Measurements from ENCODE around the gene PTGR3. TPM values are rescaled to one million over a fixed set of nuclear protein-coding genes. Genes with fewer than 3 reads are reported as not detected.

Gene PTGR3
- total RNA-seq, 1 donor from 2014 or later: 19.3 TPM

DNA sequence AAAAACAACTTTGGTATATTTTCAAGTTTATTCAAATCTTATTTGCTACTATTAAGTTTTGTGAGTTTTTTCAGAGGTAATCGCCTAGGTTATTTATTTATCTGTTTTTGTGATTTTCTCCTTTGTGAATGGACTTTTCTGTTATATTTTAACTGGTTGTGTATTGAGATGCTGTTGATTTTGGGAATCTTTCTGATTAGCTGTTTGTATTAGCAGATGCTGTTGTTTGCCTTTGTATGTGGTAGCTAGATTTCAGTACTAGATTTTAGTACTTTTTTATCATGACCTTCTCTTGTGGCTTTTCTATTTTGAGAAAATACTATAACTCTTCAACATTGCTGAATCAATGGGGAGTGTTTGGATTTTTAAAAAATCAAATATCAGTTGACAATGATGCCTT lies 44.1 kb upstream of the PTGR3 start:
- Mint-ChIP-seq H3K36me3 (ENCODE audit: low read depth) (no peaks in the 10 kb centered on the region), H3K4me1 (peaks cover 11% of the 10 kb centered on the region), H3K27ac (no peak overlapping the region), H3K9me3 (no peaks in the 10 kb centered on the region), H3K27me3 (no peaks in the 10 kb centered on the region), H3K4me3 (no peak overlapping the region)
- DNase-seq (no peak), ATAC-seq (ENCODE audit: low read depth) (no peak)
- CTCF ChIA-PET: no interaction called here
- intact Hi-C loops (cut with micrococcal nuclease): no loop called here
- POLR2A ChIA-PET: no interaction called here
- TF ChIP-seq CTCF (IDR thresholded peaks at IDR 0.05): no peak

DNA sequence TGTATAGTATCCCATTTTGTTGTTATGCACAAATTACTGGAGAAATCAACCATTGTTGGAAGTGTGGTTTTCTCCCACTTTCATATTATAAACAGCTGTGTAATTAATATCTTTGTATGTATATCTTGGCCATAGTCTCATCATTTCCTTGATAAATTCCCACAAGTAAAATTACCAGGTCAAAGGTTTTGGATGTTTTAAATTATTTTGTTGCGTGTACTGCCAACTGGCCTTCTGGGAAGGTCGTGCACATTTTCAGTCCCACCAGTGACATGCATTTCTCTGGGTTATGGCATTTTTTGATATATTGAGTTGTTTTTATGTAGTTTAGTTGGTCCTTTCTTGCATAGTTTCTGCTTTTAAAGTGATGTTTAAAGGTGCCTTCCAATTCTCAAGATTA lies 43.2 kb upstream of the PTGR3 start:
- TF ChIP-seq CTCF (IDR thresholded peaks at IDR 0.05): no peak
- CTCF ChIA-PET: no interaction called here

DNA sequence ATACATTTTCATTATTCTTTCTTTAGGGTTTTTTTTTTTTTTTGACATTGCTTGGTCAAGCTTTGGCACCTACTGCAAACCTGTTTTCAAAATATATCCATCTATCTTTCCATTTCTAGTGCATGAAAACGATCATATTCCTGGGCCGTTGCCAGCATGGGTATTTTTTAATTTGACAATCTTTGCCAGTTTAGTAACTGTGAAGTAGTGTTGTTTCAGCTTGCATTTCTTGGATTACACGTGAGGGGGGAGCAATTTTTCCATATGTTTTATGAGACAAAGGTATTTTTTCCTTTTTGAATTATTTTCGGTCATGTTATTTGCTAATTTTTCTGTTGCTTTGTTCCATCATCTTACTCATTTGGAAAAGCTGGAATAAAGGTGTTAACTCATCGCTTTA lies 42.5 kb upstream of the PTGR3 start:
- no peaks in the 10 kb centered on the region for H3K27me3 Mint-ChIP-seq
- H3K4me1 Mint-ChIP-seq: peaks cover 26% of the 10 kb centered on the region
- intact Hi-C loops (cut with micrococcal nuclease): no loop called here
- ChIA-PET CTCF (no interaction called here), POLR2A (no interaction called here)
- DNase-seq: no peak
- H3K4me3 Mint-ChIP-seq: no peak overlapping the region
- H3K9me3 Mint-ChIP-seq: no peaks in the 10 kb centered on the region
- ATAC-seq (ENCODE audit: low read depth): no peak
- no peaks in the 10 kb centered on the region for H3K36me3 Mint-ChIP-seq (ENCODE audit: low read depth)
- TF ChIP-seq CTCF (IDR thresholded peaks at IDR 0.05): no peak
- H3K27ac Mint-ChIP-seq: no peak overlapping the region

More for the DNA sequence above, 43.2 kb upstream of the PTGR3 start:
- Mint-ChIP-seq H3K9me3 (no peaks in the 10 kb centered on the region), H3K4me3 (no peak overlapping the region), H3K27ac (no peak overlapping the region), H3K36me3 (ENCODE audit: low read depth) (no peaks in the 10 kb centered on the region), H3K4me1 (peaks cover 20% of the 10 kb centered on the region), H3K27me3 (no peaks in the 10 kb centered on the region)
- no peak for ATAC-seq (ENCODE audit: low read depth)
- intact Hi-C loops (cut with micrococcal nuclease): no loop called here
- POLR2A ChIA-PET: no interaction called here
- no peak for DNase-seq

DNA sequence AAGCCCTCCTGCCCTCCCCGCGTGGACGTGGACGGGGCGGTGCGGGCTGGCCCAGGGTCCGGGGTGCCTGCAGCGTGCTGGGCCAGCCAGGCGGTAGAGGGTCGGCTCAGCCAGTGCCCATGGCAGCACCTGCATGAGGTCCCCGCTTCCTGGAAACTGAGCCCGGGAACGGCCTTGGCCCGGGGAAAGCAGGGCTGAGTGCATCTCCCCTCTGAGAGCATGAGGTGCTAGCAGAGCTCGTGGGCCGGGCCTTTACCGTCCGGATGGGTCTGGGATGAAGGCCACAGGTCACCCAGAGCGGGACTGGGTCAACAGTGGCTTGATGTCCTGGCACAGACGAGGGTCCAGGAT lies 41.5 kb upstream of the PTGR3 start:
- TF ChIP-seq CTCF (IDR thresholded peaks at IDR 0.05): no peak
- no peaks in the 10 kb centered on the region for H3K36me3 Mint-ChIP-seq (ENCODE audit: low read depth)
- peaks cover 29% of the 10 kb centered on the region for H3K4me1 Mint-ChIP-seq
- H3K27me3 Mint-ChIP-seq: no peaks in the 10 kb centered on the region
- ATAC-seq (ENCODE audit: low read depth): no peak
- ChIA-PET POLR2A (no interaction called here), CTCF (no interaction called here)
- no peaks in the 10 kb centered on the region for H3K9me3 Mint-ChIP-seq
- DNase-seq: no peak
- intact Hi-C loops (cut with micrococcal nuclease): no loop called here
- no peak overlapping the region for H3K27ac Mint-ChIP-seq
- H3K4me3 Mint-ChIP-seq: no peak overlapping the region

GRCh38 chr18:75249672-75250470 lies 40.9 kb upstream of the PTGR3 start:
- no peak for TF ChIP-seq CTCF (IDR thresholded peaks at IDR 0.05)
- Mint-ChIP-seq H3K4me1 (peaks cover 29% of the 10 kb centered on the region), H3K27me3 (no peaks in the 10 kb centered on the region), H3K4me3 (no peak overlapping the region), H3K9me3 (no peaks in the 10 kb centered on the region), H3K36me3 (ENCODE audit: low read depth) (no peaks in the 10 kb centered on the region), H3K27ac (no peak overlapping the region)
- CTCF ChIA-PET: no interaction called here
- ATAC-seq (ENCODE audit: low read depth): peak; percentile 47
- intact Hi-C loops (cut with micrococcal nuclease): no loop called here
- DNase-seq: no peak
- POLR2A ChIA-PET: no interaction called here

All from activated B cell treated with CpG ODN at 0.5 μM for 24 hours (primary cell).